MM.1S (cell line): ENCODE measurements around the gene EEF2KMT.

Experiments
- DNase-seq: peaks from one replicate; pipeline ENCODE4 v3.0.0-alpha.2; 2015
- H2AFZ ChIP-seq: fragments of 300-600 bp; sonication (generic); 2 replicates; pipeline ENCODE4 v1.6.0; 2016; ENCODE audit warnings: antibody characterized with exemption, low read length
- H3F3A ChIP-seq: fragments of 300-600 bp; sonication (generic); 2 replicates; pipeline ENCODE4 v1.6.1; 2016; ENCODE audit warnings: mild to moderate bottlenecking, antibody characterized with exemption, low read length, moderate library complexity, mixed read lengths; ENCODE audit not compliant: insufficient read depth
- H3K27ac ChIP-seq: fragments of 300-600 bp; sonication (generic); 2 replicates; pipeline ENCODE4 v1.5.1; 2016; ENCODE audit warnings: mild to moderate bottlenecking, low read length
- H3K27me3 ChIP-seq: fragments of 300-600 bp; sonication (generic); replicated peaks from 2 replicates; pipeline ENCODE4 v1.6.0; 2016; ENCODE audit warnings: low read length; ENCODE audit not compliant: insufficient read depth
- H3K36me3 ChIP-seq: fragments of 300-600 bp; sonication (generic); replicated peaks from 2 replicates; pipeline ENCODE4 v1.6.1; 2016; ENCODE audit warnings: mild to moderate bottlenecking, low read length, mixed read lengths; ENCODE audit not compliant: insufficient read depth
- H3K4me1 ChIP-seq: fragments of 300-600 bp; sonication (generic); 2 replicates; pipeline ENCODE4 v1.6.1; 2016; ENCODE audit warnings: low read length, mixed read lengths
- H3K4me2 ChIP-seq: fragments of 300-600 bp; sonication (generic); 2 replicates; pipeline ENCODE4 v1.6.0; 2016; ENCODE audit warnings: low read depth, low read length
- H3K4me3 ChIP-seq: fragments of 300-600 bp; sonication (generic); 2 replicates; pipeline ENCODE4 v1.5.1; 2016; ENCODE audit warnings: low read length, mixed read lengths
- H3K79me2 ChIP-seq: fragments of 300-600 bp; sonication (generic); 2 replicates; pipeline ENCODE4 v1.6.1; 2016; ENCODE audit warnings: mixed run types, low read length, mixed read lengths
- H3K9ac ChIP-seq: fragments of 300-600 bp; sonication (generic); 2 replicates; pipeline ENCODE4 v1.6.1; 2016; ENCODE audit warnings: low read length, mixed read lengths
- H3K9me2 ChIP-seq: fragments of 300-600 bp; sonication (generic); replicated peaks from 2 replicates; pipeline ENCODE4 v1.6.1; 2016; ENCODE audit warnings: mild to moderate bottlenecking, low read length, mixed read lengths; ENCODE audit not compliant: insufficient read depth
- H3K9me3 ChIP-seq: fragments of 300-600 bp; sonication (generic); replicated peaks from 2 replicates; pipeline ENCODE4 v1.6.1; 2016; ENCODE audit warnings: mild to moderate bottlenecking, low read length, mixed read lengths; ENCODE audit not compliant: insufficient read depth
- H4K20me1 ChIP-seq: fragments of 300-600 bp; sonication (generic); 2 replicates; pipeline ENCODE4 v1.6.1; 2016; ENCODE audit warnings: mild to moderate bottlenecking, low read length, moderate library complexity, mixed read lengths; ENCODE audit not compliant: insufficient read depth
- EZH2 ChIP-seq: fragments of 300-600 bp; sonication (generic); optimal IDR thresholded peaks from 2 replicates; pipeline ENCODE3; 2017; ENCODE audit warnings: low read depth, mild to moderate bottlenecking, antibody characterized with exemption, low read length, mixed read lengths
- EZH2phosphoT487 ChIP-seq: fragments of 300-600 bp; sonication (generic); IDR thresholded peaks from 2 replicates; pipeline ENCODE4 v1.6.1; 2018; ENCODE audit warnings: antibody characterized with exemption, low read length
- TF ChIP-seq, protein P1 (sequence below): fragments of 300-600 bp; sonication (generic); IDR thresholded peaks from 2 replicates; pipeline ENCODE4 v1.5.1; 2016; ENCODE audit warnings: antibody characterized with exemption, low read length, mixed read lengths

The EEF2KMT gene

DNA sequence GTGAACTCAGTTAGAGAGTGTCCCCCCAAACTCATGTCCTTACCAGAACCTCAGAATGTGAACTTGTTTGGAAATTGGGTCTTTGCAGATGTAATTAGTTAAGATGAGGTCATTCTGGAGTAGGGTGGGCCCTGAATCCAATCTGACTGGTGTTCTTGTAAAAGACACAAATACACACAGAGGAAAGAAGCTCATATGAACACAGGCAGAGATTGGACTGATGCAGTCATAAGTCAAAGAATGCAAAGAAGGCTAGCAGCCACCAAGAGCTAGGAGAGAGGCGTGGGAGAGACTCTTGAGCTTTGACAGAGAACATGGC lies 61.7 kb downstream of the EEF2KMT start:
- Histone ChIP-seq H3K36me3 (no peaks in the 10 kb centered on the region), H3K9me2 (no peaks in the 10 kb centered on the region), H3K4me2 (no peak overlapping the region), H3F3A (no peaks in the 10 kb centered on the region), H3K4me1 (peaks cover 8% of the 10 kb centered on the region; the same call in 1 of the 2 replicates), H3K27me3 (peaks cover 3% of the 10 kb centered on the region), H2AFZ (no peak overlapping the region), H3K27ac (no peak overlapping the region), H3K9ac (no peak overlapping the region), H3K79me2 (no peaks in the 10 kb centered on the region), H4K20me1 (no peaks in the 10 kb centered on the region), H3K9me3 (no peaks in the 10 kb centered on the region), H3K4me3 (no peak overlapping the region)
- no peak for DNase-seq
- TF ChIP-seq, protein P1, sequence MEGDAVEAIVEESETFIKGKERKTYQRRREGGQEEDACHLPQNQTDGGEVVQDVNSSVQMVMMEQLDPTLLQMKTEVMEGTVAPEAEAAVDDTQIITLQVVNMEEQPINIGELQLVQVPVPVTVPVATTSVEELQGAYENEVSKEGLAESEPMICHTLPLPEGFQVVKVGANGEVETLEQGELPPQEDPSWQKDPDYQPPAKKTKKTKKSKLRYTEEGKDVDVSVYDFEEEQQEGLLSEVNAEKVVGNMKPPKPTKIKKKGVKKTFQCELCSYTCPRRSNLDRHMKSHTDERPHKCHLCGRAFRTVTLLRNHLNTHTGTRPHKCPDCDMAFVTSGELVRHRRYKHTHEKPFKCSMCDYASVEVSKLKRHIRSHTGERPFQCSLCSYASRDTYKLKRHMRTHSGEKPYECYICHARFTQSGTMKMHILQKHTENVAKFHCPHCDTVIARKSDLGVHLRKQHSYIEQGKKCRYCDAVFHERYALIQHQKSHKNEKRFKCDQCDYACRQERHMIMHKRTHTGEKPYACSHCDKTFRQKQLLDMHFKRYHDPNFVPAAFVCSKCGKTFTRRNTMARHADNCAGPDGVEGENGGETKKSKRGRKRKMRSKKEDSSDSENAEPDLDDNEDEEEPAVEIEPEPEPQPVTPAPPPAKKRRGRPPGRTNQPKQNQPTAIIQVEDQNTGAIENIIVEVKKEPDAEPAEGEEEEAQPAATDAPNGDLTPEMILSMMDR = no peak
- no peak for TF ChIP-seq EZH2
- TF ChIP-seq EZH2phosphoT487 = no peak
